OCI-LY7 (cell line): ENCODE data around the gene BTBD6. TPM values are rescaled to one million over a fixed set of nuclear protein-coding genes. Genes with fewer than 3 reads are reported as not detected.

ENCODE experiments used
- BruUV-seq: library from RNA; stranded (reverse); fragments of 400-500 nt; replicated peaks from 2 replicates; lab custom pipeline; 2021; lab: Mats Ljungman, UMichigan
- CTCF ChIA-PET: fragments of 300-600 bp; sonication (Branson Sonifier 250); formaldehyde crosslinking; loops from one replicate; lab custom pipeline; 2022; ENCODE audit warnings: antibody characterized with exemption; ENCODE audit not compliant: unreplicated experiment; lab: Charles Lee
- POLR2A ChIA-PET: fragments of 300-600 bp; sonication (Branson Sonifier 250); formaldehyde crosslinking; loops from one replicate; lab custom pipeline; 2022; ENCODE audit warnings: antibody characterized with exemption; lab: Charles Lee
- DNase-seq: peaks from one replicate; pipeline ENCODE4 v3.0.0-alpha.2; 2015; ENCODE audit warnings: low spot score
- H2AFZ ChIP-seq: fragments of 200-600 bp; sonication (generic), shearing (Covaris generic); 2 replicates; pipeline ENCODE4 v1.6.1; 2014; ENCODE audit warnings: mild to moderate bottlenecking, antibody characterized with exemption, low read length, moderate library complexity
- H3K27ac ChIP-seq: fragments of 200-600 bp; sonication (generic); 2 replicates; pipeline ENCODE4 v1.5.1; 2014; ENCODE audit warnings: mixed run types, low read depth, mild to moderate bottlenecking, moderate library complexity, low read length, inconsistent platforms; ENCODE audit not compliant: poor library complexity, severe bottlenecking
- H3K36me3 ChIP-seq: fragments of 200-600 bp; sonication (generic); 2 replicates; pipeline ENCODE4 v1.6.1; 2014; ENCODE audit warnings: mild to moderate bottlenecking, antibody characterized with exemption, low read length, moderate library complexity, mixed read lengths; ENCODE audit not compliant: insufficient read depth
- H3K4me1 ChIP-seq: fragments of 200-600 bp; sonication (generic); 2 replicates; pipeline ENCODE4 v1.5.1; 2014; ENCODE audit warnings: mild to moderate bottlenecking, low read length; ENCODE audit not compliant: insufficient read depth, poor library complexity, severe bottlenecking
- H3K4me2 ChIP-seq: fragments of 200-600 bp; sonication (generic); 2 replicates; pipeline ENCODE4 v1.6.1; 2014; ENCODE audit warnings: mild to moderate bottlenecking, low read length
- H3K4me3 ChIP-seq: fragments of 200-600 bp; sonication (generic); 2 replicates; pipeline ENCODE4 v1.5.1; 2014; ENCODE audit warnings: mild to moderate bottlenecking, low read depth, low read length; ENCODE audit not compliant: poor library complexity, severe bottlenecking
- H3K79me2 ChIP-seq: fragments of 200-600 bp; sonication (generic); 2 replicates; pipeline ENCODE4 v1.6.1; 2016; ENCODE audit warnings: low read depth, mild to moderate bottlenecking, low read length, moderate library complexity, mixed read lengths; ENCODE audit not compliant: insufficient read depth
- H3K9me2 ChIP-seq: fragments of 200-600 bp; sonication (generic); 2 replicates; pipeline ENCODE4 v1.6.1; 2016; ENCODE audit warnings: mild to moderate bottlenecking, low read length, mixed read lengths; ENCODE audit not compliant: insufficient read depth
- H3K9me3 ChIP-seq: fragments of 200-600 bp; sonication (generic); 2 replicates; pipeline ENCODE4 v1.6.1; 2014; ENCODE audit warnings: mild to moderate bottlenecking, mixed run types, low read length, mixed read lengths
- H4K20me1 ChIP-seq: fragments of 200-600 bp; sonication (generic); 2 replicates; pipeline ENCODE4 v1.6.1; 2014; ENCODE audit warnings: mild to moderate bottlenecking, antibody characterized with exemption, low read length, moderate library complexity, mixed read lengths; ENCODE audit not compliant: insufficient read depth
- EZH2phosphoT487 ChIP-seq: fragments of 200-600 bp; sonication (generic); IDR thresholded peaks from 2 replicates; pipeline ENCODE4 v1.6.1; 2018; ENCODE audit warnings: low read depth, borderline replicate concordance, mild to moderate bottlenecking, mixed run types, antibody characterized with exemption, low read length, moderate library complexity, mixed read lengths
- intact Hi-C: fragments of 100-400 bp; cut with micrococcal nuclease; formaldehyde crosslinking; loops from one replicate; pipeline ENCODE4 v1.10.0; 2022; ENCODE audit not compliant: unreplicated experiment
- total RNA-seq, 2 experiments: library from RNA; depleted of rRNA in 1 of 2; stranded (reverse); fragments of >200 nt in 1 of 2; shearing (Covaris generic) in 1 of 2; gene quantifications; 2 replicates each; pipeline ENCODE4 v1.2.3, GENCODE V29; 2014 to 2022
- TF ChIP-seq, protein P1 (sequence below): fragments of 200-600 bp; sonication (generic); conservative IDR thresholded peaks from 2 replicates; pipeline ENCODE4 v1.5.1; 2014; ENCODE audit warnings: mild to moderate bottlenecking, antibody characterized with exemption, low read length, moderate library complexity, mixed read lengths

BTBD6 gene
- total RNA-seq, 2 experiments from 2014 or later: 5.7 to 27.9 TPM

DNA sequence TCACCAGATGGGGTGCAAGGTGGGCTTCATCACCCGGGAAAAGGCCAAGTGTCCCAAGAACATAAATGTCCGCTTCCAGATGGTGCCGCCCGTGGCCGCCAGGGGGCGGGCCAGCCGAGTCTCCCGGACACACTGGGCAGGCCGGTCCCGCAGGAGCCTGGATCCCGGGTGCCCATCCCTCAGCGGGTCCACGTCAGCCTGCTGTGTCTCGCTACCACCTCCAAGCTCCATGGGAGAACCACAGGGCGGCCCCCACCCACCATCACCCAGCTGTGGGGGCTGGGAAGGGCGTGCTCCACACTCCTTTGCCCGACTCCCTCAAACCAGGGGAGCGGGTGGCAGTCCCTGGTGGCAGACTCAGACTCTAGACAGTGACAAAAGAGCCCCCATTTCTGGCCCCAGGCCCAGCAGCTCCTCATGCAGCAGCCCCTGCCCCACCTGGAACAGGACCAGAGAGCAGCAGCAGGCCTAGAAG lies 45.2 kb upstream of the BTBD6 start:
- H4K20me1 ChIP-seq: no peaks in the 10 kb centered on the region; the same call in 1 of the 2 replicates
- TF ChIP-seq EZH2phosphoT487: no peak
- TF ChIP-seq, protein P1, sequence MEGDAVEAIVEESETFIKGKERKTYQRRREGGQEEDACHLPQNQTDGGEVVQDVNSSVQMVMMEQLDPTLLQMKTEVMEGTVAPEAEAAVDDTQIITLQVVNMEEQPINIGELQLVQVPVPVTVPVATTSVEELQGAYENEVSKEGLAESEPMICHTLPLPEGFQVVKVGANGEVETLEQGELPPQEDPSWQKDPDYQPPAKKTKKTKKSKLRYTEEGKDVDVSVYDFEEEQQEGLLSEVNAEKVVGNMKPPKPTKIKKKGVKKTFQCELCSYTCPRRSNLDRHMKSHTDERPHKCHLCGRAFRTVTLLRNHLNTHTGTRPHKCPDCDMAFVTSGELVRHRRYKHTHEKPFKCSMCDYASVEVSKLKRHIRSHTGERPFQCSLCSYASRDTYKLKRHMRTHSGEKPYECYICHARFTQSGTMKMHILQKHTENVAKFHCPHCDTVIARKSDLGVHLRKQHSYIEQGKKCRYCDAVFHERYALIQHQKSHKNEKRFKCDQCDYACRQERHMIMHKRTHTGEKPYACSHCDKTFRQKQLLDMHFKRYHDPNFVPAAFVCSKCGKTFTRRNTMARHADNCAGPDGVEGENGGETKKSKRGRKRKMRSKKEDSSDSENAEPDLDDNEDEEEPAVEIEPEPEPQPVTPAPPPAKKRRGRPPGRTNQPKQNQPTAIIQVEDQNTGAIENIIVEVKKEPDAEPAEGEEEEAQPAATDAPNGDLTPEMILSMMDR: peak; percentile 93
- no peaks in the 10 kb centered on the region for H3K4me1 ChIP-seq
- no peaks in the 10 kb centered on the region for H3K79me2 ChIP-seq
- intact Hi-C loops: loop anchor here (1.0 to 2.0 kb wide), 2 partner anchors 80 to 149 kb away; no protein-coding TSS in a partner anchor
- H3K4me2 ChIP-seq: no peak overlapping the region
- H3K36me3 ChIP-seq: no peaks in the 10 kb centered on the region
- no peaks in the 10 kb centered on the region for H3K9me3 ChIP-seq
- H2AFZ ChIP-seq: no peak overlapping the region
- H3K27ac ChIP-seq: no peak overlapping the region
- CTCF ChIA-PET: no interaction called here
- DNase-seq: peak; percentile 60
- POLR2A ChIA-PET: no interaction called here
- no TSS peak for BruUV-seq
- no peak overlapping the region for H3K4me3 ChIP-seq
- H3K9me2 ChIP-seq: no peaks in the 10 kb centered on the region

DNA sequence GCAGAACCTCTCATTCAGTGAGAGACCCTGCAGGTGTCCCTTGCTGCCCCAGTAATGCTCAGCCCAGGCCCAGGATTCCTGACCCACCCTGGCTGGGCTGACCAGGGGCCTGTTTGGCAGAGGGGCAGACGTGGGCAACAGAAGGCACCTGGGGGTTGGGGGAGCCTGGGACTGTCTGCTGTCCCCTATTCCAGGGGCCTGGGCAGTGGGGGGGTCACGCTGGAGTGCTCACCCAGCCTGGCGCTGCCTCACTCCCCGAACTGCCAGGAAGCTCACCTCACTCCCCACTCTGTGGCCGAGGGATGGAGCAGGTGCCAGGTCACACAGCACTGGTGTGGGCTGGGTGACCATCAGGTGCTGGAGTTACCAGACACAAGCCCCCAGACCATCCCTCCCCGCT lies 44.6 kb upstream of the BTBD6 start:
- Histone ChIP-seq H3K4me3 (no peak overlapping the region), H3K4me1 (no peaks in the 10 kb centered on the region), H2AFZ (no peak overlapping the region), H3K9me2 (no peaks in the 10 kb centered on the region), H3K27ac (no peak overlapping the region), H3K9me3 (no peaks in the 10 kb centered on the region), H3K36me3 (no peaks in the 10 kb centered on the region), H3K4me2 (no peak overlapping the region), H4K20me1 (no peaks in the 10 kb centered on the region; the same call in 1 of the 2 replicates), H3K79me2 (no peaks in the 10 kb centered on the region)
- POLR2A ChIA-PET: no interaction called here
- CTCF ChIA-PET: no interaction called here
- no peak for DNase-seq
- intact Hi-C loops: loop anchor here (1.0 to 2.0 kb wide), 2 partner anchors 79 to 149 kb away; no protein-coding TSS in a partner anchor
- no TSS peak for BruUV-seq
- no peak for TF ChIP-seq EZH2phosphoT487
- TF ChIP-seq, protein P1: no peak

DNA sequence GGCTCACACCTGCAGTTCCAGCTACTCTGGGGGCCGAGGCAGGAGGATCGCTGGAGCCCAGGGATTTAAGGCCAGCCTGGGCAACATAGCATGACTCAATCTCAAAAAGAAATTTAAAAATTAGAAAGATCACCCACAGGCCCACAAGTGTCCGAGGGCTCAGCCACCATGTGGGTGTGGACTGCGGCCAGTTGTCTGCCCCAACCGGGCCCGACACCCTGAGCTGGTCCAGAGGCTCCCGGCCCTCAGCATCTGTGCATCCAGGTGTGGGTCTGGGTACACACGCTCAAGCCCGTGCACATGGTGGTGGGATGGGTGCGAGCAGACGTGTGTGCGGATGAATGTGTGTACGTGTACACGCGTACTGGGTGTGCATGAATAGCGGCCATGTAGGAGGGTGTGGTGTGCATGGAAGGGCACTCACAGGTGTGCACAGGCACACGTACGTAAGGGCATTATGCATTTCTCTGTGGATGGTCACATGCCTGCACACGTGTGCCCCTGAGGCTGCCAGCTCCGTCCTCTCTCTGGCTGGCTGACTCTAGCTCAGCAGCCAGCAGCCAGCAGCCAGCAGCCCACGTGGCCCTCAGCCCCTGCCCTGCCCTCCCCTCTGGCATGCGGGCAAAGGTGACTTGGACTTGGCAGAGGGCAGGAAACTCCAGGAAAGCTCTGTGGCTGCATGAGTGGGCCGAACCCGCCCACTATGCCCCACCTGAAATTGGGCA lies 44.0 kb upstream of the BTBD6 start:
- H3K9me2 ChIP-seq: no peaks in the 10 kb centered on the region
- ChIA-PET CTCF (no interaction called here), POLR2A (no interaction called here)
- no peak overlapping the region for H3K27ac ChIP-seq
- H3K4me2 ChIP-seq: no peak overlapping the region
- DNase-seq: no peak
- no peaks in the 10 kb centered on the region for H3K79me2 ChIP-seq
- no peaks in the 10 kb centered on the region for H3K36me3 ChIP-seq
- no peaks in the 10 kb centered on the region for H3K4me1 ChIP-seq
- H4K20me1 ChIP-seq: no peaks in the 10 kb centered on the region; the same call in 1 of the 2 replicates
- BruUV-seq: no TSS peak
- no peak overlapping the region for H3K4me3 ChIP-seq
- intact Hi-C loops: no loop called here
- no peaks in the 10 kb centered on the region for H3K9me3 ChIP-seq
- TF ChIP-seq, protein P1: no peak
- TF ChIP-seq EZH2phosphoT487: no peak
- no peak overlapping the region for H2AFZ ChIP-seq
